ENCODE results near the gene LCN9.
"Not testable (repeated sequence)": the region's sequence is repeated elsewhere in the genome, so short reads cannot be mapped to it uniquely, and the experiment has no call there.

The LCN9 gene

DNA sequence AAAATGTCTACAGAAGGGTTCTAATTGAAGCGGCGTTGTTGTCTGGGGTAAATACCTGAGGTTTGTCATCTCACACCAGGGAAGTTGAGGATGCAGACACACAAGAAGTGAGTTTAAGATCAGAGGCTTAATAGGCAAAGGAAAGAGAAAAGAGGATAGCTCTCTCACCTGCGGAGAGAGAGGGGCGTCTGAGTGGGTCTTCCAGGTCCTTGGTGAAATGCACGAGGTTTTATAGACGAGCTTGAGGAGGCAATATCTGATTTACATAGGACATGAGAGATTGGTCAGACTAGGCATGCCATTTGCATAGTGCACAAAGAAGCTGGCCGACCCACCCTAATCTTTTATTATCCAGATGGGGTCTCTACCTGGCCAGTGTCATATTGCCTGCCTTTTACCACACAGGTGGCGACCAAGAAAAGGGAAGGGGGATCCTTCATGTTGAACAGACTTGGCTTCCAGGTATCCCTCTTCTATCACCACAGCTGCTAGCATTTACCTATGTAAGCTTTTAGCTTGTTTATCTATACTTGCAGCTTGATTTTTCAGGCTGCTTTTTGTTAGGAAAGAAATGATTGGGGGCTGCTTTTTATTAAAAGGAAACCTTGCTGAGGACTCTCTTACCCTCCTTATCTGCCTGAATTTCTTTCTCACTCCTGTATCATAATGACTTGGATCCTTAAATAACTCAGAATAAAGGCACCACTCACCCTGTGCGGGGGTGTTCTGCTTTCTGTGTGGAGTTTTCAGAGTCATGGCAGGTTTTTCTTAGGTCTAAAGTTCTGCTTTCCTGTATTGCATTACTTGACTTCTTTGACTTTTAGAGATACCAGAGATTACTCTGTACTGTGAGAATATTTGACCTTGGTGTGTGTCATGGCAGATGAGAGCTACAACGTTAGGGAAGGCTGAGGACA lies 14.4 kb upstream of the LCN9 start:
- DNase-seq: no peak

- no peak for DNase-seq
These were observed 13.6 kb upstream of the LCN9 start for GRCh38 chr9:135649508-135649907.

DNA sequence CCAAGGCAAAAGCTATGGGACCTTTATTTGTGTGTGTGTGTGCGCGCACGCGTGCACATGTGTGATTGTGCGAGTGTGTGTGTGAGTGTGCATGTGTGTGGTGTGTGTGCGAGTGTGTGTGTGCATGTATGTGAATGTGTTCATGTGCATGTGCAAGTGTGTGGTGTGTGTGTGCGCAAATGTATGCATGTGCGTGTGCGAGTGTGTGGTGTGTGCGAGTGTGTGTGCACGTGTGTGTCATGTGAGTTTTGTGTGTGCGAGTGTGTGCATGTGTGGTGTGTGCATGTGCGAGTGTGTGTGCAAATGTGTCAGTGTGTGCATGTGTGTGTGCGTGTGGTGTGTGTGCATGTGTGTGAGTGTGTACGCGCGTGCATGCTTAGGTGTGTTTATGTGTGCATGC lies 12.7 kb upstream of the LCN9 start:
- DNase-seq: no peak

GRCh38 chr9:135655317-135655716 lies 7.8 kb upstream of the LCN9 start:
- DNase-seq: no peak

DNA sequence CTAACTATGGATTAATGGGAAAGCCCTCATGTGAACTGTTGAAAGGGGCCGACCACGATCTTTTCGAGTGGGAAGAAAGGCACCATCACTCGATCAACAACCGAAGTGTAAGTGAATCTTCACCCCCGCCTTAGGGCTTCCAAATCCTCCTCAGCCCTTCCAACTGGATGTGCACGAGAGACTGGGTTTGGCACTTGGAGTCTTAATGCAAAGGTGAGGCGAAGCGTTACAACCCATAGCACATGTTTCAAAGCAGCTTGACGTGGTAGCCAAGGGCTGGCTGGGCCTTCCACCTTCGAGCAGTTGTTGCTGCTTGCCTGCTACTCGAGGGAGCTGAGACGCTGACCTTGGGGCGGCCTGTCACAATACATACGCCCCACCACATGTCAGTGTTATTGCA lies 5.7 kb upstream of the LCN9 start:
- DNase-seq: no peak

DNA sequence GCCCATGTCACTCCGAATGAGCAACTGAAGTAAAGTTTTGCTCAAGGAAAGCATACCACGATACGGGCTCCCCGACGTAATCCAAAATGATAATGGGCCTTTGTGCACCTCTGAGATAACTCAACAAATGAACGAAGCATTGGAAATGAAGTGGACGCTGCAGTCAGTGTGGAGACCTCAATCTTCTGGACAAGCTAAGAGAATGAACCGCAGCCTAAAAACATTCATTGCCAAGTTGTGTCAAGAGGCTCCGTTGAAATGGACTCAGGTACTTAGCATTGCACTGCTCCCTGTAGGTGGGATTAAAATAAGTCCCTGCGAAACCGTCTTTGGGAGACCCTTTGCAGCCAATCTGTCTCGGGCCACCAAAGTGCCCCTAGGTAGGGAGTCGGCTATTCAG lies 3.9 kb upstream of the LCN9 start:
- no peak for DNase-seq

DNA sequence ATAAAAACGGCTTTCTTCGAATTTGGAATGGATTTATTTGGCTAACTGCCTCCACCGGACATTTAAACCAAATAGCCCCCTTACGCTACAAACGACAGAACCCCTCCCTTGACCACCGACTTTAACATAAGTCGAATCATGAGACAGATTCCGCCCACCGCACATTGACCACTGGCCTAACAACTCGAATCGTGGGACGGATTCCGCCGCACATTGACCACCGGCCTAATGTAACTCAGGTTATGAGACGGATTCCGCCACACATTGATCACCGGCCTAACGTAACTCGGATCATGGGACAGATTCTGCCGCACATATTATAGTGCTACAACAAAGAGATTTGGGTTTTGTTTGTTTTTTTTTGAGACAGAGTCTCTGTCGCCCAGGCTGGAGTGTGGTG lies 2.7 kb upstream of the LCN9 start:
- no peak for DNase-seq

DNA sequence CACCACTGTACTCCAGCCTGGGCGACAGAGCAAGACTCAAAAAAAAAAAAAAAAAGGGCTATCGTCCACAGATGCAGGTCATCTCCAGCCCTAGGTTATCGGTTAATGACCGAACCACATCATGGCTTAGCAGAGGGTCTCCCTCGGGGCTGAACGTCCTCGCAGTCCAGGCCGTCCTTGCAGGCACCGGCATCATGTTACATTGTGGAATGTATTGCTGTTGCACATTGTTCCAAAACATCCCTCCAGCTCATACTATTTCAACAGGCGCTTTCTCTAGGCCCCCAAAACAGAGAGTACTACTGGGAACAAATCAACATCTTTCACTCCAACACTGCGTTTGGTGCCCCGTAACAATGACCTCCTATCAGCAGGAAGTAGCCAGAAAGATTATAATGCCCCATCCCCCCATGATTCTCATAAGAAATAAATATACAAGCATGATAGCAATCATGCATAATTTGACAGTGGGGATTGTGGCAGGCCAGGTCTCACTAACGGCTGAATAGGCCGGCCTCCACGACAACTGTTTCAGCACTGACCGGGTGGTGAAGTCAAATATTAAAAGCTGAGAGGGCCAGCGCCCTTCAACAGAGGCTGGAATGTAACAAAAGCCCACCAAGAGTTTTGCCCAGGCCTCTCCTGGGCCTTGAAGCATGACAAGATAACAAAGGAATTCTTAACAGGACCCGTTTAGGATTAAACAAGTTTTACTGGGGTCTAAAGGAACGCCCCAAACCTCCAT lies 1.1 kb upstream of the LCN9 start:
- no peak for DNase-seq

- DNase-seq: no peak
These were observed 302 bp downstream of the LCN9 start for GRCh38 chr9:135663451-135663770.

- no peak for DNase-seq
These were observed 748 bp downstream of the LCN9 start for GRCh38 chr9:135663857-135664256.

DNA sequence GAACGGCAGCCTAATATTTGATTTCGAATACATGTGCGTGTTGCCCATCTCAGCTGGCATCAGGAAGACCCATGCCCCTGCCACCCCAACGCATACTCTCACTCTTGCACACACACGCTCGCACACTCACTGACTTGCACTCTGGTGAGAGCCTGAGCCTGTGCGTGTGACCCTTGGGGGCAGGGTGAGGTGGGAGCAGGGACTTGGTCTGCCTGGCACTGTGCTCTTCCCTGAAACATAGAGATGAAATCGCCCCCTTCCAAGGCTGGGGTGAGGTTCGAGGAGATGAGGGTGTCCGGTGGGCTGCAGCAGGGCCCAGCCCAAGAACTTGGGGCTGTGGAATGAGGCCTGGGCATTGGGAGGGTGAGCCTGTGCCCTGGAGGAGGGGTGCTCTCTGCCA lies 1.2 kb downstream of the LCN9 start:
- DNase-seq: no peak

DNA sequence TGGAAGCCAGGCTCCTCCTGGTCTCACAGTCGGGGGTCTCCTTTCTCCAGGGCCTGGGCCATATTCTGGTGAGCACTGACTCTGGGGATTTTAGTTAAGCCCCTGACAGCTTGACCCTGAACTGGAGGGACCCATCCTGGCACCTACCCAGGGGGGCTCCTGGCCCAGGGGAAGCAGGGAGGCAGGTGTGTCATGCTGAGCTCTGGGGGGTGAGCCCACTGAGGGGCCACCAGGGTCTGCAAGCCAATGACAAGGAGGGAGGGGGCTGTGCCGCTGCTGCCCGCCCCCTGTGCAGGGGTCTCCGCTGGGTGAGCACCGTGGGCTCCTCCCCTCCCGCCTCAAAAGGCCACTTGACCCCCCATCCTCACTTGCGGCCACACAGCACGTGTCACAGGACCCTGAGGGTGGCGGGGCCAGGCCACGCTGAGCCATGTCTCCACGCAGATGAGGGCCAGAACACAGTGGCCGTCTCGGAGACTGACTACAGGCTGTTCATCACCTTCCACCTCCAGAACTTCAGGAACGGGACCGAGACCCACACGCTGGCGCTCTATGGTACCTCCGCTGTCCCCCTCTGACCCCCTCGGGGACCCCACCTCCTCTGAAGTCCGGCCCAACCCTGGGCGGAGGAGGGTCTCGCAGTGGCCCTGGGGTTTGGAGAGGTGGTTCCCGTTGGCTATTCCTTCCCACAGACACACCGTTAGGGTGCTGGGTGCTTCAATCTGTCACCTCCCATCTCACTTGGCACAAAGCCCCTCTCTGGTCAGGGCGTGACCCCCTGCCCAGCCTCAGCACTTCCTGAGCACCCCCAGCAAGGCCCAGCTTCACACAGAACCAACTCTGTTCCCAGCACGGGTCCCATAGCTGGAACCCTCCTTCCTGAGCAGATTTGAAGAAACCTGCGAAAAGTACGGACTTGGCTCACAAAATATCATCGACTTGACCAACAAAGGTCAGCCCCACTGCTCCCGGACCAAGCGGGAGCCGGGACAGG lies 2.0 kb downstream of the LCN9 start:
- DNase-seq: no peak

DNA sequence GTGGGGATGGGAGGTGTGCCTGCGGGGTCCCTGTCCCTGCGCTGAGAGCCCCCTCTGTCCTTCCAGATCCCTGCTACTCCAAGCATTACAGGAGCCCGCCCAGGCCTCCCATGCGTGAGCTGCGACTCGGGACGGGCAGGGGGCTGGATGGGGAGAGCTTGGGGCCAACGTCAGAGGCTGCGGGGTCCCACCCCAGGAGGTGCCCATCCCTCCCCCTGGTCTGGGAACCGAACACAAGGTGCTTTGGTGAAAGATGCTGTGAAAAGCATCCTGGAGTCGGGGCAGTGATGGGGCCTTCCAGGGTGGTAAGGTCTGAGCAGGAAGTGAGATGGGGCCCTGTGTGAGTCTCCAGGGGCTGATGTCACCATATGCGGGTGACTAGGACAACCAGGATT lies 2.7 kb downstream of the LCN9 start:
- no peak for DNase-seq

DNA sequence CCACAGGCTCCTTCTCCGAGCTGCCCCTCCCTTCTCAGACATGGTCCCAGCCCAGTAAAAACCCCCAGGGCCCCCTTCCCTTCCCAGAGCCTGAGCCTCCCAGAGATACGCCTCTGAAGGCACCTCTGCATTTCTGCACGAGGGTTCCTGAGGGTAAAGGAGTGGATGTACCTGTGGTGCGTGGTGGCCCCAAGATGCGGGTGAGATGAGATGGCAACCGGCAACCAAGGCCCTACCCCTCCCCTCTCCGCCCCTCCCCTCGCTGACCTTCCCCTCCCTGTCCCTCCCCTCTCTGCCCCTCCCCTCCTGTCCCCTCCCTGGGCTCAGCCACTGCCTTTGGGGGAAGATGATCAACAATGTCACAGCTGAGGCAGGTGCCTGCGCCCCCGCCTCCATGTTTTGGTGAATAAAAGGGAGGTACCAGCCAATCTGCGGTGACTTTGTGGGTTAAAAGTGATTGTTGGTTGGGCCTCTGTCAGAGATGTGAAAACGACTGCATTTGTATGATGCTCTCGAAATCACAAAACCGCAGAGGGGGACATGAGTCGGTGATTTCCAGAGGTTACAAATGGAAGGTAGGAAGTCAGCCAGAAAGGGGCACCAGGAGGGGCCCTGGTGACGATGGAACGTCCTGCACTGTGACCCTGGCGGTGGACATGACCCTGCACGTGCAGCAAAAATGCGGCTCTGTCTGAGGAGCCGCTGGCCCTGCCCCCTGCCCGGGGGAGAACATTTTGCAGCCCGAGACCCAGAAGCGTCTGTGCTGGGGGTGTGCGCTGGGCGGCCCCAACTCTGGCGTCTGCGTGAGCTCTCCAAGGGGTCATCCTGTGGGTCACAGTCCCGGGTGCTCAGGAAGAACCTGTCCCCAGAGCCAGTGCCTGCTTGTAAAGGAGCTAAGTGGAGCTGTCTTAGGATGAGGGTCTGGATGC lies 3.7 kb downstream of the LCN9 start:
- DNase-seq: no peak

DNA sequence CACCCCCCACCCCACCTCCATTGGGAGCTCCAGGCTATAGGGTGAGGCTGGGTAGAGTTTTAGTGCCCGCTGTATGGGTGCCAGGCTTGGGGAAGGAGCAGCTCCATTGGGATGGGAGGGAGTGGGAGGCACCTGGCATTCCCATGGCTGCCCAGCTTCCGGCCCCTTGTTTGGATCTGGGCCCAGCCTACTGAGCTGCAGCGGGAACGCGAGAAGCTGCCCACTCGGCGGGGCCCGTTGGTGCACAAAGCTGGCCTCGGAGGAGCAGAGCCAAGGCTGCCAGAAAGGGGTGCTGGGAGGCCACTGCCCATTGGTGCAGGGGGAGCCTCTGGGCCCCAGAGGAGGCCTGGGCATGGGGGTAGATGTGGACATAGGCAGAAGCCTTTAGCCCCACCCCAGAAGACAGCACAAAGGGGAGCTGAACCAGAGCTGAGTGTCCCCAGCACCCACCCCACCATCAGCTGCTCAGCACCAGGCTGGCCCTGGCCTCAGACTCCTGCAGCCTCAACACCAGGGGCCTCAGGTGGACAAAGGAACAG lies 4.4 kb downstream of the LCN9 start:
- no peak for DNase-seq

- DNase-seq: not testable (repeated sequence)
These were observed 5.9 kb downstream of the LCN9 start for GRCh38 chr9:135669018-135669417.

- no peak for DNase-seq
These were observed 6.6 kb downstream of the LCN9 start for GRCh38 chr9:135669616-135670285.

DNA sequence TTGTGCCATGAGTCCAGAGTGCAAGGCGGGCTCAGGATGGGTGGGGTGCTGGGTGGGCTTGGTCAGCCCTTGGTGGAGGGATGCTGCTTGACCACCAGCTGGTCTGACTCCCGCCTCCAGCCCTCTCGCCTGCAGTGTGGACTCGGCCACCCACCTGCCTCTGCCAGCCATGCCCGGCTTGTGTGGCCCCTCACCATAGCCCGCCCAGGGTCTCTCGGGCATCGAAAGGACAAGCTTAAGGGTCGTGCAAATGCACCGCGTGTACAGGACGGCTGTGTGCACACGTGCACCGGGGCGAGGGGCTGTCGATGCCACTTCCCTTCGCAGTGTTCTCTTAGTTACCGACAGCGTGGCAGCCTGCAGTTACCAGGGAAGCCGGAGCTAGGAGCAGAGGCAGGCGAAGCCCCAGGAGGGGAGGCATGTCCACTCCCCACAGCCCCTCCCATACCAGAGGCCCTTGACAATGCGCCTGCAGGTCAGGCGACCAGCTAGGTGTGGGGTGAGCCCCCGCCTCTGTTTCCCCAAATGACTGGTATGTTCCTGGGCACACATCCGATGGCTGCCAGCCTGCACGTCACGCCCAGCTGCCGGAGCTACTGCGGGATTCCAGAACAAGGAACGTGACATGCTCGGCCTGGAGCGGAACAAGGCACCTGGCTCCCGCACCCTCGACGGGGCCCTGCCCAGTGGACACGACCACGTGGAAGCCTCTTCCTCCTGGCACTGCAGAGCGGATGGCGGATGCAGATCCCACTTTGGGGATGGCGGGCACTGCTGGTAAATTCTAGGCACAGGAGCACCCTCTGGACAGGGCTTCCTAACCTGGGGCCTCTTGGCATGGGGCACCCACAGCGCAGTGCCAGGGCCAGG lies 7.8 kb downstream of the LCN9 start:
- DNase-seq: no peak

DNA sequence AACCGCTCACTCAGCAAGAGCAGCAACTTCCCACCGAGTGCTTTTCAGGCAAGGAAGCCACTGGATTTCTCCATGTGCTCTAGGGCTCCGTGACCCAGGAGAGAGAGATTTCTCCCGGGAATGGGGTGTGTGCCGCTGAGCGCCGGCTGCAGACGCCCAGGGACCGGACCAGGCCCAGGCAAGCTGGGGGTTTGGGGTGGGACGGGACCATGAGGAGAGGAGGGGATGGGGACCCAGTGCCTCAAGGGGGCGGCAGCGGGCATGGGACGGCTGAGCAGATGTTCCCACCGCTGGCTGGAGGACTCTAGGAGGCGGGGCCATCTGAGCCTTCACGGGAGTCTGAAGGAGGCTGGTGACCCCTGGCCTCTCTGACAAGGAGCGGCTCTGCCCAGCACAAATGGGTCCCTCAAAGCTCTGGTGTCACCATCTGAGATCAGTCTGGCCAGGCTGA lies 8.5 kb downstream of the LCN9 start:
- no peak for DNase-seq

DNA sequence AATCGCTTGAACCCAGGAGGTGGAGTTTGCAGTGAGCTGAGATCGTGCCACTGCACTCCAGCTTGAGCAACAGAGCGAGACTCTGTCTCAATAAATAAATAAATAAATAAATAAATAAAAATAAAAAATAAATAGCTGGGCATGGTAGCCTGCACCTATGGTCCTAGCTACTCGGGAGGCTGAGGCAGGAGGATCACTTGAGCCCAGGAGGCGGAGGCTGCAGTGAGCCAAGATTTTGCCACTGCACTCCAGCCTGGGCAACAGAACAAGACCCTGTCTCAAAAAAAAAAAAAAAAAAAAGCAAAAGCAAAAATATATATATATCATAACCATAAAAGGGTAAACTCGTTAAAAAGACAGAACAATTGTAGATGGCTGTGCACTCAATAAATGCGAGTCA lies 9.7 kb downstream of the LCN9 start:
- DNase-seq: not testable (repeated sequence)

Data from NCI-H524 treated with DMSO at 0.1 percent for 48 hours (cell line).